Endometrial microvascular endothelial cells (primary cell): Measurements from ENCODE around the gene TRAF3IP1. TPM values are rescaled to one million over a fixed set of nuclear protein-coding genes. Genes with fewer than 3 reads are reported as not detected.
"Not testable (repeated sequence)": the region's sequence is repeated elsewhere in the genome, so short reads cannot be mapped to it uniquely, and the experiment has no call there.

Source experiments
- in situ Hi-C: cut with HindIII; loops from 2 replicates; pipeline ENCODE4 v1.10.0; 2017; ENCODE audit warnings: low sequenced_read_pairs, low pct_unique_long_range_greater_than_20kb; ENCODE audit errors: inconsistent ontology term
- total RNA-seq: library from RNA; depleted of rRNA; stranded (reverse); fragments of >200 nt; gene quantifications from one replicate; pipeline ENCODE4 v1.2.3, GENCODE V29; 2015; ENCODE audit errors: inconsistent ontology term

The TRAF3IP1 gene
- 3.5 TPM for total RNA-seq

- in situ Hi-C loops: no loop called here
Observed at GRCh38 chr2:238320246-238320647, at the start of gene TRAF3IP1. TRAF3IP1 (plus strand) TSS chr2:238320518; CDS start chr2:238320663, 145 bp downstream.

GRCh38 chr2:238270606-238271005, 49.7 kb upstream of the TRAF3IP1 start:
- in situ Hi-C loops: no loop called here

- in situ Hi-C loops: no loop called here
Observed at GRCh38 chr2:238271061-238271554, 49.2 kb upstream of the TRAF3IP1 start.

GRCh38 chr2:238271686-238272085, 48.6 kb upstream of the TRAF3IP1 start:
- in situ Hi-C loops: not testable (repeated sequence)

DNA sequence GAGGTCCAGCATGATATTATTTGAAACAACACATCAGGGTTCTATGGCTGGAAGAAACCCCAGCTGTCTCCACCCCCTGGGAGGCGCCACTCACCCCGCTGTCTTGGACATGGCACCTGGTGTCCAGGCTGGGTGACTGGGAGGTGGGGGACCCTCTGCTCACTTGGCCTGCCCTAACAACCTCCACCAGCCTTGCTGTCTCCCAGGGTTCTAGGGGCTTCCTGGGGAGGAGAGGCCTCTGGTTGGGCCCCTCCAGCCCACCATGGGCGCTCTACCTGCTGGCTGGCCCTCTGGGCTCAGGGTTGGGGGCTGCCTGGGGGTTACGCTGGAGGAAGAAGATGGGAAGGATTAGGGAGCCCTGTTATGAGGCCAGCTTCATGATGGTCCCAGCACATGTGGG, 48.2 kb upstream of the TRAF3IP1 start:
- in situ Hi-C loops: no loop called here

GRCh38 chr2:238273433-238273832, 46.9 kb upstream of the TRAF3IP1 start:
- in situ Hi-C loops: not testable (repeated sequence)

- in situ Hi-C loops: no loop called here
Observed at GRCh38 chr2:238274152-238274865, 46.0 kb upstream of the TRAF3IP1 start.

GRCh38 chr2:238277695-238278094, 42.6 kb upstream of the TRAF3IP1 start:
- in situ Hi-C loops: no loop called here

DNA sequence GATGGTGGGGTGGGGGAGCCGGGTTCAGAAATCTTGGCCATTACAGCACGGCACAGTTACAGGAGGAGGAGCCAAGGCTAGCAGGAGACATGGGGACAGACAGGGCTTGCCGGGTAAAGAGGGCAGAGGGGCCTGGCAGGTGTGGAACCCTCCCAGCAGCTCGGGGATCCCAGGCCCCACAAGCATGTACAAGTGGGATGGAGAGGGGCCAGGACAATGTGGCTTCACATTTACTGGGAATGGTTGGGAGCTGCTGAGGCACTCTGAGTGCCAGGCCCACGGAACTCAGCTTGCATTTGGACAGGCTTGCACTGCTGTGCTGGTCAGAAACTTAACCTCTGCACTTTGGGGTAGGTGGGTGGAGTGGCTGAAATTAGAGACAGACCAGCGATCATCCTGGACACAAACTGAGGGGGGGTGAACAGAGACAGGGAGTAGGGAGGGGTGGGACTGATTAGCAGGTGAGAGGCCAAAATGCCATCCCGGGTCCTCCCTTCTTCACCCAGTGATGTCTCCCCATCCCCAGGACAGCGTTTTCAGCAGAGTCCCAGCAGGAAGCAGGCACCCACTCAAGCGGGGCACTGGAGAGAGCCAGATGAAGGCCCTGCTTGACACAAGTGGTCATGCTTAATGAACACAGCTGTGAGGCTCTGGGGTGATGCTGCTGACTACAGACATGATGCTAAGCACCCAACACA, 41.5 kb upstream of the TRAF3IP1 start:
- in situ Hi-C loops: no loop called here

DNA sequence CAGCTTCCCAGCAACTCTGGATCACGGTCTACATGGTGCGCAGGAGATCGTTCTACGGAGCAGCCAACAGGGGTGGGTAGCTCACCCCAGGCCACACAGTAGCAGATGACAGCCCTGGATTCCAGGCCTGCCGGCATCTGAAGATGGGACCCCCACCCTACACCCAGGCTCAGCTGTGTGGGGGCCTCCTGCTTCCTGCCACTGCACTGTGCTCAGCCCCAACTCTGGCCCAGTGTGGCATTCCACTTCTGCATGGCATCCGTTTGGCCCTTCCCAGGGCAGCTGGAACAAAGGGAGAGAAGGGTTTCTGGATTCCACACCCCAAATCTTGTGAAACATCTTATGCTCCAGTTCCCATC, 41.0 kb upstream of the TRAF3IP1 start:
- in situ Hi-C loops: no loop called here

- in situ Hi-C loops: no loop called here
Observed at GRCh38 chr2:238280083-238280825, 40.1 kb upstream of the TRAF3IP1 start.

DNA sequence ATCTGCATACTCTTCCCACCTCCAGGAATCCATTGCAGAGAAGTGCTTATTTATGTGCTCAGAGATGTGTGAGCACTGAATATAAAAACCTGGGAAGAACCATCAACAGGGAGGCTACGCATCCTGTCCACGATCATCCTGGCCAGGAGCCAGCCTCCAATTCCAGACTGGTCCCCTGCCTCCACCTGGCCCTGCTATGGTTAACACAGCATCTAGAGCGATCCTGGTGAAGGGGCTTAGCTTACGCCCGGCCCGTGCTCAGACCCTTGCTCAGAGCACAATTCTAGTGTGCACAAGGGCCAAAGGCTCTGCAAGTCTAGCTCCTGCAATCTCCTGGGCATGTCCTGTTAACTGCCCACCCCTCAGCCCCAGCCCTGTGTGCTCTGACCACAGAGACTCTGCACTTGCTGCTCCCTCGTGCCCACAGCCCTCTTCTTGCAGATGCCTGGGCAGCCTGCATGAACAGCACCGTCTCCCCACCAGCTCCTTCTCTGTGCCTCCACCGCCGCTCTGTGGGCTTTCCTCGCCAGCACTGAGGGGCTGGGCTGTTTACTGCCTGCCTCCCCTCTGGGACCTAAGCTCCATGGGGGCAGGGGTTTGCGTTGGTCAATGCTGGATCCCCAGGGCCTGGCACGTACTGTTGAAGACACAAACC, 38.4 kb upstream of the TRAF3IP1 start:
- in situ Hi-C loops: no loop called here

GRCh38 chr2:238282861-238283738, 37.2 kb upstream of the TRAF3IP1 start:
- in situ Hi-C loops: no loop called here

DNA sequence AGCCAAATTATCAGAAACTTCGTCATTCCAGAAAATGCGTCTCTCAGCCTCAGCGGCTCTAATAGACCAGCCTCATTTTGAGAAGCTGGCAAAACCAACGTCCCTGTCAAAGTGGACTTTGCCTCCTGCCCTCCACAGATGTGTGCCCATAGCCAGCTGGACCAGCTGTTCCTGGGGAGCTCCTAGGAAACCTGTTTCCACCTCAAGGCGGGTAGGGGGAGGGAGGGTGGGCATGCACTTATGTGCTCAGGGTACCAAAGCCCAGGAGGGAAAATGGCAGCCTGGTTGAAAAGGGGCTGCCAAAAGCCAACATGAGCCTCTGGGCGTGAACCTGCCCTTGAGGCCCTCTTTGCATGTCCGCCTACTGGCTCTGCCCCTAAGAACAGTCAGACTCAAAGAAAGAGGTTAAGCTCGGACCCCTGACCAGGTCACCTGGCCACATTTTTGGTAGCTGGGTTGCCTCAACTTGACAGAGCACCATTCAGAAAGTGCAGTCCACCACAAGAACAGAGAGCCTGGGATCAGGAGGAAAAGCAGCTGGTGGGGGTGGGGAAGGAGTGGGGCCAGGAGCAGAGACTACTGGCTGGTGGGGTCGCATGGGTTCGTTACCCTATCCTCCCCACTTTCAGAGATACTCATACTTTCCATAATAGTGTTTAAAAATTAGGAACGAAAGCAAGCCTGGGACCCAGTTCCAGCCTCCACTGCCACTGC, 35.4 kb upstream of the TRAF3IP1 start:
- in situ Hi-C loops: no loop called here

- in situ Hi-C loops: no loop called here
Observed at GRCh38 chr2:238285653-238286082, 34.6 kb upstream of the TRAF3IP1 start.

- in situ Hi-C loops: no loop called here
Observed at GRCh38 chr2:238286095-238286494, 34.2 kb upstream of the TRAF3IP1 start.

DNA sequence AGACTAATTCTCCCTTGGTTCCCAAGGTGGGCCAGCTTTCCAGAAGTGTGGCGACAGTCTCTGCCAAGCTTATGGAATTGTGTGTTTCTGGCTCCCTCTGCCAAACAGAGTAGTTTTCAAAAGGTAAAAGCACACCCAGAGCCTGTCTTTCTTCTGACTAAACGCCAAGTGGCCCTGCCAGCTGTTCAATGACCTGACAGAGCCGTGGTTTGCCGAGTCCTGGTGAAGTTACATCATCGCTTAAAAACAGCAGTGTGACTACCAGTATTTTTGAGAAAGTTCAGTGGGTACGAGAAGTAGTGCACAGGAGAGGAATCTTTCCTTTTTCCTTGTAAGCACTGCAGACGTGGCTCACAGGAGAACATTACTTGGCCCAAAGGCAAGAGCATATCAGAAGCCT, 33.8 kb upstream of the TRAF3IP1 start:
- in situ Hi-C loops: no loop called here
